ENCODE results near the gene SLC38A1.
A peak's percentile ranks its signal among the peaks of the same experiment; 100 is the strongest.

Gene SLC38A1

DNA sequence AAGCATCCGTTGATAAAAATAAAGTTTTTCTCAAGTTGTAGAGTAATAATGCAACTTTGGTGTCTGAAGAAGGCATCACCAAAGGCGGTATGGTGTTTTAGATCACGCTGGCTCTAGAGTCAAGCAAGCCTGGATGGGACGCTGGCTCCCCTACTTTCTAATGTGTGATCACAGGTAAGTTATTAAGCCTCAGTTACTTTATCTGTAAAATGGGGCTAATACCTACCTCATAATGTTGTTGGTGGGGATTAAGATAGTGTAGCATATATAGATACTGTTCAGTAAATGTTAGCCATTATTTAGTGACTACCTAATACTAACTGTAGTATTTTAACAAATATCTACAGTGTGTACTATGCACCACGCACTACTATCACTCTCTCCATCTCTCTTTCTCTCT is 45.8 kb downstream of the SLC38A1 start:
- Histone ChIP-seq H3K27me3 (replicated peaks in 2 of 5; ENCODE audit: control insufficient read depth in 4 of 5, insufficient read depth in 5 of 5, low read length in 4 of 5) (no peaks in the 10 kb centered on the region), H3K4me3 (ENCODE audit: control insufficient read depth in 1 of 7, extremely low read depth in 1 of 7, insufficient read depth in 4 of 7, low read depth in 2 of 7, low read length in 6 of 7) (no peak overlapping the region), H3K9me3 (ENCODE audit: control extremely low read depth in 1 of 5, control insufficient read depth in 4 of 5, insufficient read depth in 2 of 5, low read depth in 1 of 5, low read length in 4 of 5) (no peaks in the 10 kb centered on the region), H3K27ac (ENCODE audit: insufficient read depth in 1 of 2, low read depth in 1 of 2, low read length in 2 of 2, poor library complexity in 1 of 2, severe bottlenecking in 2 of 2) (no peak overlapping the region), H3K36me3 (ENCODE audit: control insufficient read depth in 4 of 4, insufficient read depth in 4 of 4, low read length in 3 of 4) (peaks cover 0 to 48% (median 5%) of the 10 kb centered on the region in 4 experiments), H3K4me1 (ENCODE audit: control extremely low read depth in 1 of 4, control insufficient read depth in 4 of 4, insufficient read depth in 4 of 4, low read length in 3 of 4) (peaks cover 40 to 68% (median 50%) of the 10 kb centered on the region in 4 experiments)
- 92% methylated on average over 4 of the region's 5 CpGs for WGBS (ENCODE audit: insufficient coverage)
- ChIA-PET CTCF (no interaction called here), POLR2A (no interaction called here)
- no peak for DNase-seq

- H3K27me3 ChIP-seq (replicated peaks in 2 of 5; ENCODE audit: control insufficient read depth in 4 of 5, insufficient read depth in 5 of 5, low read length in 4 of 5): no peaks in the 10 kb centered on the region
- DNase-seq: no peak
- CTCF ChIA-PET: no interaction called here
- H3K4me1 ChIP-seq (ENCODE audit: control extremely low read depth in 1 of 4, control insufficient read depth in 4 of 4, insufficient read depth in 4 of 4, low read length in 3 of 4): peaks cover 41 to 68% (median 50%) of the 10 kb centered on the region in 4 experiments
- no CpG with 5 or more reads among the region's 1 CpG for WGBS (ENCODE audit: insufficient coverage)
- no peaks in the 10 kb centered on the region for H3K9me3 ChIP-seq (ENCODE audit: control extremely low read depth in 1 of 5, control insufficient read depth in 4 of 5, insufficient read depth in 2 of 5, low read depth in 1 of 5, low read length in 4 of 5)
- no peak overlapping the region for H3K27ac ChIP-seq (ENCODE audit: insufficient read depth in 1 of 2, low read depth in 1 of 2, low read length in 2 of 2, poor library complexity in 1 of 2, severe bottlenecking in 2 of 2)
- peaks cover 0 to 43% (median 5%) of the 10 kb centered on the region in 4 experiments for H3K36me3 ChIP-seq (ENCODE audit: control insufficient read depth in 4 of 4, insufficient read depth in 4 of 4, low read length in 3 of 4)
- POLR2A ChIA-PET: no interaction called here
- H3K4me3 ChIP-seq (ENCODE audit: control insufficient read depth in 1 of 7, extremely low read depth in 1 of 7, insufficient read depth in 4 of 7, low read depth in 2 of 7, low read length in 6 of 7): no peak overlapping the region
These were observed 46.2 kb downstream of the SLC38A1 start for GRCh38 chr12:46222636-46223035.

GRCh38 chr12:46221255-46222128 is 47.4 kb downstream of the SLC38A1 start:
- ChIA-PET CTCF (no interaction called here), POLR2A (no interaction called here)
- Histone ChIP-seq H3K4me1 (ENCODE audit: control extremely low read depth in 1 of 4, control insufficient read depth in 4 of 4, insufficient read depth in 4 of 4, low read length in 3 of 4) (peaks cover 43 to 74% (median 59%) of the 10 kb centered on the region in 4 experiments), H3K9me3 (ENCODE audit: control extremely low read depth in 1 of 5, control insufficient read depth in 4 of 5, insufficient read depth in 2 of 5, low read depth in 1 of 5, low read length in 4 of 5) (no peaks in the 10 kb centered on the region), H3K27ac (ENCODE audit: insufficient read depth in 1 of 2, low read depth in 1 of 2, low read length in 2 of 2, poor library complexity in 1 of 2, severe bottlenecking in 2 of 2) (no peak overlapping the region), H3K27me3 (replicated peaks in 2 of 5; ENCODE audit: control insufficient read depth in 4 of 5, insufficient read depth in 5 of 5, low read length in 4 of 5) (no peaks in the 10 kb centered on the region), H3K36me3 (ENCODE audit: control insufficient read depth in 4 of 4, insufficient read depth in 4 of 4, low read length in 3 of 4) (peaks cover 0 to 36% (median 5%) of the 10 kb centered on the region in 4 experiments), H3K4me3 (ENCODE audit: control insufficient read depth in 1 of 7, extremely low read depth in 1 of 7, insufficient read depth in 4 of 7, low read depth in 2 of 7, low read length in 6 of 7) (no peak overlapping the region)
- 69% methylated on average over 4 of the region's 4 CpGs for WGBS (ENCODE audit: insufficient coverage)
- DNase-seq: no peak

DNA sequence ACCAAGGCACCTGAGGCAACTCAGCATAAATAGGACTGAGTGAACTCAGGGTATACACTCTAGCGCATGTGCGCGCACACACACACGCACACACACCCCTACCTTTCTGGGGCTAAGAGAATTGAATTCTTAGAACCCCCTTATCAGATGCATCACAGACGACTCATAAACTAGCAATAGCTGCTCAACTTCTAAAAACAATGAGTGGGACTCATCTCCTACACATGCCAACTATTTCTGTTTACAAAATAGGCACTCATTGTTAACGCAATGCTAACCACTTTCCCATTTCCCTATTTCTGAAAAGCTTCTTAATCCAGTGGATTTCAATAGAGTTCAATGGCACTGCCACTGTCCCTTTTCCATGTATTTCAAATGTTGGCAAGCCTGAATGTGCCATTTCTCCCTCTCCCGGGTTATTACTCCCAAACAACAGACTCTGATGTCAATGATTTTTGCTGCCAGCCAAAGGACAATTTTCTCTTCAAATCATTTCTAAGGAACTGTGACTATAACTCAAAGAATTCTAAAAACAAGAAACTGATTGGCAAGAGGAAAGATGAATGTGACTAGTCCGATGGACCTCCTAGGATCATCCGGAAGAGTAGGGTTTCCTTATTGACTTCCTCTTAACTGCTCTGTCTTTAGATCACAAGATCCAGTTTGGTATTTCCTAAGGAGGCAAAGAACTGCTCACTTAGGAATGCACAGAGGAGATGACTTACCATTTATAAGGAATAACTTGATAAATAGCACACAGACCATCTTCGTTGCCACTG is 48.8 kb downstream of the SLC38A1 start:
- POLR2A ChIA-PET: no interaction called here
- H3K36me3 ChIP-seq (ENCODE audit: control insufficient read depth in 4 of 4, insufficient read depth in 4 of 4, low read length in 3 of 4): peaks cover 0 to 27% (median 5%) of the 10 kb centered on the region in 4 experiments

GRCh38 chr12:46219132-46219876 is 49.5 kb downstream of the SLC38A1 start:
- Histone ChIP-seq H3K36me3 (ENCODE audit: control insufficient read depth in 4 of 4, insufficient read depth in 4 of 4, low read length in 3 of 4) (peaks cover 0 to 28% (median 2%) of the 10 kb centered on the region in 4 experiments), H3K4me3 (ENCODE audit: control insufficient read depth in 1 of 7, extremely low read depth in 1 of 7, insufficient read depth in 4 of 7, low read depth in 2 of 7, low read length in 6 of 7) (peak overlapping the region in 1 of 7 experiments; percentile 15), H3K27me3 (replicated peaks in 2 of 5; ENCODE audit: control insufficient read depth in 4 of 5, insufficient read depth in 5 of 5, low read length in 4 of 5) (no peaks in the 10 kb centered on the region), H3K9me3 (ENCODE audit: control extremely low read depth in 1 of 5, control insufficient read depth in 4 of 5, insufficient read depth in 2 of 5, low read depth in 1 of 5, low read length in 4 of 5) (no peaks in the 10 kb centered on the region), H3K27ac (ENCODE audit: insufficient read depth in 1 of 2, low read depth in 1 of 2, low read length in 2 of 2, poor library complexity in 1 of 2, severe bottlenecking in 2 of 2) (peak overlapping the region in 1 of 2 experiments; percentile 40), H3K4me1 (ENCODE audit: control extremely low read depth in 1 of 4, control insufficient read depth in 4 of 4, insufficient read depth in 4 of 4, low read length in 3 of 4) (peaks cover 62 to 92% (median 75%) of the 10 kb centered on the region in 4 experiments)
- WGBS (ENCODE audit: insufficient coverage): 100% methylated on average over 1 of the region's 2 CpGs
- CTCF ChIA-PET: interaction anchor here (0.9 to 1.4 kb wide), 3 partner anchors 12 to 44 kb away, joined by 3 to 5 read pairs (median 4); no protein-coding TSS in a partner anchor
- DNase-seq: no peak
- POLR2A ChIA-PET: no interaction called here

More for the DNA sequence above, 48.8 kb downstream of the SLC38A1 start:
- Histone ChIP-seq H3K9me3 (ENCODE audit: control extremely low read depth in 1 of 5, control insufficient read depth in 4 of 5, insufficient read depth in 2 of 5, low read depth in 1 of 5, low read length in 4 of 5) (no peaks in the 10 kb centered on the region), H3K27ac (ENCODE audit: insufficient read depth in 1 of 2, low read depth in 1 of 2, low read length in 2 of 2, poor library complexity in 1 of 2, severe bottlenecking in 2 of 2) (peak overlapping the region in 1 of 2 experiments; percentile 45), H3K4me1 (ENCODE audit: control extremely low read depth in 1 of 4, control insufficient read depth in 4 of 4, insufficient read depth in 4 of 4, low read length in 3 of 4) (peaks cover 57 to 88% (median 69%) of the 10 kb centered on the region in 4 experiments), H3K27me3 (replicated peaks in 2 of 5; ENCODE audit: control insufficient read depth in 4 of 5, insufficient read depth in 5 of 5, low read length in 4 of 5) (no peaks in the 10 kb centered on the region), H3K4me3 (ENCODE audit: control insufficient read depth in 1 of 7, extremely low read depth in 1 of 7, insufficient read depth in 4 of 7, low read depth in 2 of 7, low read length in 6 of 7) (peak overlapping the region in 2 of 7 experiments; percentile 15 to 21)
- WGBS (ENCODE audit: insufficient coverage): 61% methylated on average over 9 of the region's 10 CpGs
- CTCF ChIA-PET: interaction anchor here (1.0 to 1.2 kb wide), 2 partner anchors 13 to 14 kb away, joined by 3 read pairs; no protein-coding TSS in a partner anchor
- peak in 2 of 3 donors; percentile 34 to 83 for DNase-seq

DNA sequence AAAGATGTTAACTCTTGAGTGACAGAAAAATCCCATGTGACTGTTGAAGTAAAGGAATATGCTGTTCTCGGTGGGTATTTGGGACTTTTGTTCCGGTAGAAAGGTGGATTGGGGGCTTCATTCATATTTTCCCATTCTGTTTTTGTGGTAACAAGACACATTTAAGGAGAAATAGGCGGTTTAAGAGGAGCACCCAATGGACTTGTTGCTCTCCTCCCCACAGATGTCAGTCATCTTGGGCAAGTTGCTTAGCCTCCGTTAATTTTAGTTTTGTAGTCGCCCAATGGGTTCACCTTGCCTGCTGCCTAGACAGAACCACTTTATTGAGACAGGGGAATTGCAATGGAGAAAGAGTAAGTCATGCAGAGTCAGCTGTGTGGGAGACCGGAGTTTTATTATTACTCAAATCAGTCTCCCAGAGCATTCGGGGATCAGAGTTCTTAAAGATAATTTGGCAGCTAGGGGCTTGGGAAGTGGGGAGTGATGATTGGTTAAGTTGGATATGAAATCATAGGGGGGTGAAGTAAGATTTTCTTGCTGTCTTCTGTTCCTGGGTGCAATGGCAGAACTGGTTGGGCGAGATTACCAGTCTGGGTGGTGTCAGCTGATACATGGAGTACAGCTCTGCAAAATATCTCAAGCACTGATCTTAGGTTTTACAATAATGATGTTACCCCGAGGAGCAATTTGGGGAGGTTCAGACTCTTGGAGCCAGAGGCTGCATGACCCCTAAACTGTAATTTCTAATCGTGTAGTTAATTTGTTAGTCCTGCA is 50.3 kb downstream of the SLC38A1 start:
- no peak overlapping the region for H3K27ac ChIP-seq (ENCODE audit: insufficient read depth in 1 of 2, low read depth in 1 of 2, low read length in 2 of 2, poor library complexity in 1 of 2, severe bottlenecking in 2 of 2)
- H3K27me3 ChIP-seq (replicated peaks in 2 of 5; ENCODE audit: control insufficient read depth in 4 of 5, insufficient read depth in 5 of 5, low read length in 4 of 5): no peaks in the 10 kb centered on the region
- 50% methylated on average over 6 of the region's 10 CpGs for WGBS (ENCODE audit: insufficient coverage)
- H3K36me3 ChIP-seq (ENCODE audit: control insufficient read depth in 4 of 4, insufficient read depth in 4 of 4, low read length in 3 of 4): peaks cover 0 to 26% (median 0%) of the 10 kb centered on the region in 4 experiments
- no peak for DNase-seq
- H3K4me3 ChIP-seq (ENCODE audit: control insufficient read depth in 1 of 7, extremely low read depth in 1 of 7, insufficient read depth in 4 of 7, low read depth in 2 of 7, low read length in 6 of 7): peak overlapping the region in 5 of 7 experiments; percentile 13 to 65 (median 47)
- H3K9me3 ChIP-seq (ENCODE audit: control extremely low read depth in 1 of 5, control insufficient read depth in 4 of 5, insufficient read depth in 2 of 5, low read depth in 1 of 5, low read length in 4 of 5): no peaks in the 10 kb centered on the region
- H3K4me1 ChIP-seq (ENCODE audit: control extremely low read depth in 1 of 4, control insufficient read depth in 4 of 4, insufficient read depth in 4 of 4, low read length in 3 of 4): peaks cover 62 to 86% (median 72%) of the 10 kb centered on the region in 4 experiments
- ChIA-PET POLR2A (interaction anchor here (0.7 to 1.7 kb wide), 2 partner anchors 51 to 1343 kb away, joined by 3 to 6 read pairs; partner anchors contain the start of gene SLC38A1), CTCF (interaction anchor here (0.9 to 2.0 kb wide), 6 partner anchors 10 to 84 kb away, joined by 3 to 7 read pairs (median 4); no protein-coding TSS in a partner anchor)

All from common myeloid progenitor, CD34-positive (primary cell).